HG03354 (cell line): ENCODE measurements around the gene KIF11.
A peak's percentile ranks its signal among the peaks of the same experiment; 100 is the strongest.
"Not testable (repeated sequence)": the region's sequence is repeated elsewhere in the genome, so short reads cannot be mapped to it uniquely, and the experiment has no call there.

Experiments used
- ATAC-seq: cut with Tn5 transposase; IDR thresholded peaks from one replicate; pipeline ENCODE4 v1.9.1; 2021; ENCODE audit warnings: mild to moderate bottlenecking; ENCODE audit not compliant: unreplicated experiment, poor library complexity, severe bottlenecking

The KIF11 gene

DNA sequence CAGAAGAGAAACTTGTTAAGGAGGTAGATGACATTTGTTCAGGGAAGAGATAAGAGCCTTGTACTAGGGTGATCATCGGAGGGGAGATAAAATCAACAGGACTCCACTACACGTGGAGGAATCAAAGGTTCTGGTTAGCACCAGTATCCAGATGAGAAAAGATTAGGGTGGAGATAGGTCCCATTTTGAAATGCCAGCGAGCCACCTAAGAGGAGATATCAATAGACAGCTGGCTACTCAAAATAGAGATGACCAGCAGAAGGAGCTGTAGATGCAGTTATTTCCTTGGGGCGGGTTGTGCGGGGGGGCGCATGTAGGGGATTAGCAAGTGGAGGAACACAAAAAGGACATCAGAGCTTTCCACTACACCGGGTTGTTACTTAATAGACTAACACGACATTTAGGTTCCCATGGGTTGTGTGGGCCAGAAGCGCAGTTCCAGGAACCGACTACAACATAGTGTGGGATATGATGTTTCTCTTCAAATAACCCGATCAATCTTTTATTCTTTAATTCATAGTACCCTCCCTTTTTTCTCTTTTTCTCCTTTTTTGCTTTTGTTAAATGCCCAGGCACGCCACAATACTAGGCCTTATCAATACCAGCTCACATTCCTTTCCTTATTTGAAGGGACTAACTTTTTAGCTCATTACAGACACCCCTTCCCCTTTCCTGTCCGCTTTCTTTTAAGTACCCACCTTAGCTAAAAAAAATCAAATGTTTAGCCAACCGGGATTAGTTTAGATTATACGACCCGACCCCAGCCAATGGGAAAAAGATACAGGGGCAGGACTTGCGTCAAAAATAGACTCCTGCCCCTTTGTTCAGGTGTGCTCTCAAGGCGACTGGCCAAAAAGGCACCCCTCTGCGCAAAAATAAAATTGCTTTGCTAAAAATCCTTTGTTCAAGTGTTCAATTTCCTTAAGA is 2.0 kb upstream of the KIF11 start:
- ATAC-seq, result peak; percentile 5

- ATAC-seq, result peak; percentile 80
These were observed 1.3 kb upstream of the KIF11 start for GRCh38 chr10:92591550-92592022.

DNA sequence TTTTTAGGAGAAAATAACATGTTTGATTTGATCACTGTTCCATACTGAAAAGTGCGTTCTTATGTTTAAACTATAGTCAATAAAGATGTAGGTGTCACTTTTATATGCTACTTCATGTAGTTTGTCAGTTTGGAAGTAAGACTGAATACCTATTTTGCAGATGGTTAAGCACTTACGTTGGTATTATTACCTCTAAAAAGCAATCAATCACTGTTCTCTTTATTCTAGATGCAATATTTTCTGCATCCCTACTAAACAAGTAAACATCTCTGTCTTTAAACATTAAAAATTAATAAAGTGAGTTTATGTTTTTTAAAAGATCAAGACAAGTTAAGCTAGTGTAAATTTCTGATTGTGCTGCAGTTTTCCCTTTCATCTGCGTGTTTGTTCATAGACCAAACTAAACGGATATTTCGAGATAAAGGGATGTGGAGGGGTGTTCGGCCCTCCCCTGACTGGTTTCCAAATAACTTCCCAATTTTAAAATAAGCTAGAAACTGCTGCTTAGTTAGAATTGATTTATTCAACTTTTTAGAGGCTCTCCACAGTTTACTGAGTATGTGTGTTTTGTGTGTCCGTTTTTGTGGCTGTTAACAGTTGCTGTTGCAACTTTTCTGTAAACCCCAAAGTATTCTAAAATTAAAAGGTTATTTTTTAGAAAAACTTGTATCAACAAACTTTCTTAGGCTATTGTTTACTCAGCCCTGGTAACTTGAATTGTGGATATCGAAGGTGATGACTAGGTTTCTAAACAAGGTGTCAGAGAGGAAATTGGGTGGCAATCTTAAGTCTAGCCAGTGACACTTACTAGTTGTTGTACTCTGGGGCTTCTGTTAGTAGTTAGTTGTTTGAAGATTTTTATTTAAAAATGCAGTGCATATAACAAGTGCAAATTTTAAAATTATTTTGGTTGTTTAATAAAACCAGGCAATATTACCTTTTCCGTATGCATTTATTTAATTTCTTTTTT is 974 bp downstream of the KIF11 start:
- no peak for ATAC-seq

DNA sequence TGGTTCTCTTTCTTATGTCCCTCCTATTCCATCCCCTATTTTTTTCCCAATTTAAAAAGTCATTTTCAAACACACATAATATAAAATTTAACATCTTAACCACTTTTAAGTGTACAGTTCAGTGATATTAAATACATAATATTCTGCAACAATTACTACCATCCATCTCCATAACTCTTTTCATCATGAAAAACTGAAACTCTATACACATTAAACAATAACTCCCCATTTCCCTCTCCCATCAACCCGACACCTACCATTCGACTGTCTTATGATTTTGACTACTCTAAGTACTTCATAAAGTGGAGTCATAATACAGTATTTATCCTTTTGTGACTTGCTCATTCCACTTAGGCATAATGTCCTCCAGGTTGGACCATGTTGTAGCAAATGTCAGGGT is 2.6 kb downstream of the KIF11 start:
- ATAC-seq, result no peak

- ATAC-seq, result no peak
These were observed 5.4 kb downstream of the KIF11 start for GRCh38 chr10:92598321-92598720.

- no peak for ATAC-seq
These were observed 11.9 kb downstream of the KIF11 start for GRCh38 chr10:92604841-92605240.

GRCh38 chr10:92615515-92615914 is 22.6 kb downstream of the KIF11 start:
- no peak for ATAC-seq

DNA sequence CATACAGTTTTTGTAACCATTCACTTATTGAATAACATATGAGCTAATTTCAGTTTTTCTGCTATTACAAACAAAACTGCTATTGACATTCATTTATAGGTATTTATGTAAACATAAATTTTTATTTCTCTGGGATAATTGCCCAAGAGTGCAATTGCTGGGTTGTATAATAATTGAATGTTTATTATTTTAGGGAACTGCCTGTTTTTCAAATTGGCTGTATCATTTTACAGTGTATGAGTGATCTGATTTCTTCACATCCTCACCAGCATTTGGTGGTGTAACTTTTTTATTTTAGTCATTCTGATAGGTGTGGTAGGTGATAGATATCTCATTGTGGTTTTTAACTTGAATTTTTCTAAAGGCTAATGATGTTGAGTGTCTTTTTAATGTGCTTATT is 26.4 kb downstream of the KIF11 start:
- ATAC-seq, result no peak

DNA sequence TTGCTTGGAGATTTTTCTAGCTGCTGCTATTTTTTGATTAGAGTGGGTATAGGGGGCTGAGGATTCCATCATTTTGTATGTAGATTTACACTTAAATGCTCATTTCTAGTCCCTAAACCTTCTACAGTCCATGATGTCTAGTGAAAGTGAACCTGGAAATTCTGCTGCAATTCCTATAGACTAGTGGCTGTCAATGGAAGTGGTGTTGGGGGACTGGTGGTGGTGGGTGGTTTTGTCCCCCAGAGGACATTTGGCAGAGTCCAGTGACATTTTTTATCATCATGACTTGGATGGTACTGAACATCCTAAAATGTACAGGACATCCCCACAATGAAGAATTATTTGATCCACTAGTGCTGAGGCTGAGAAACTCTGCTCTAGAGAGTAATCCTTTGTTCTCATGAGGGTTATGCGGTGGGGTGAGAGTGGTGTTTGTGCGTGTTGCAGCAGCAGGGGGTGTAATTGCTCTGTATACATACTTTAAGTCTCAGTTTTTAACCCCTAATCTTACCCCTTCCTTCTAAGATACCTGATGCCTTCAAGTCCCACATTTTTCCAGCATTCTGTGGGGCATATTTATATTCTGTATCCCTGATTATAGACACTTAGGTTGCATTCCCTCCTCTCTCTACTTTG is 35.0 kb downstream of the KIF11 start:
- ATAC-seq, result no peak

DNA sequence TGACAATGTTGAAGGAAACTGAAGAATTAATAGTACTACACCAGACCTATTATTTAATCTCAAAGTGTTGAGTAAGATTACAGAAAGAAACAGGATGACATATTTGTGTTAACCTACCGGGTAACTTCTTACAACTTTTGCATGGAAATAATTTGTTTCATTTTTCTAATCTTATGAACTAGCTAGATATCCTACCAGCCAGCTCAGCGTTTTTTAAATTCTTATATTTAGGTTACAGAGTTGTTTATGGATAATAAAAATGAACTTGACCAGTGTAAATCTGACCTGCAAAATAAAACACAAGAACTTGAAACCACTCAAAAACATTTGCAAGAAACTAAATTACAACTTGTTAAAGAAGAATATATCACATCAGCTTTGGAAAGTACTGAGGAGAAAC is 37.0 kb downstream of the KIF11 start:
- ATAC-seq, result no peak

DNA sequence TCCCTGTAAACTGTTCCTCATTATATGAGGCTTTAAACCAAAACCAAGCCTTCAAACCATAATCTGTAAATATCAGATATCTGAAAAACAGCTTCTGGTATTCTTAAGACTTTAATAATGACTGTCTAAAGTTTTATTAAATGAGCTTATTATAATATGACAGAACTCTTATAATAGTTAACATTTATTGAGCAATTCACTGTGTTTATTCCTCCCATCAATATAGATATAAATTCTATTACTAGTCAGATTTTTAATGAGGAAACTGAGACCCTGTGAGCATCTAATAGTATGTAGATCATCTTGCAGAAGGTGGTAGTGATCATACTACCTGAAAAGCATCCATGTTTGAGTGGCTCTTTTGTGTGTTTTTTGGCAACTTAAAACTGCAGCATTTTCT is 45.1 kb downstream of the KIF11 start:
- ATAC-seq, result no peak

DNA sequence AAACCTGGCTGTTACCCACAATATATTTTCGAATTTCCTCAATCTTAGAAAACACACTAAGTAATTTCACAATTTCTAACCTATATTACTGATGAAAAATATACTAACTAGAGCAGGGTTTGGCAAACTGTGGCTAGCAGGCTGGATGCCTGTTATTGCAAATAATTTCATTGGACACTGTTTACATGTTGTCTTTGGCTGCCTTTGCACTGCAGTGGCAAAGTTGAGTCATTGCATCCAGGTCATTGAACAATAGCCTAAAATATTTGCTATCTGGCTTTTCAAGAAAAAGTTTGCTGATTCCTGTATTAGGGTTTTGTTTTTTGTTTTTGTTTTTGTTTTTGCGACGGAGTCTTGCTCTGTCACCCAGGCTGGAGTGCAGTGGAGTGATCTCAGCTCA is 47.2 kb downstream of the KIF11 start:
- no peak for ATAC-seq

DNA sequence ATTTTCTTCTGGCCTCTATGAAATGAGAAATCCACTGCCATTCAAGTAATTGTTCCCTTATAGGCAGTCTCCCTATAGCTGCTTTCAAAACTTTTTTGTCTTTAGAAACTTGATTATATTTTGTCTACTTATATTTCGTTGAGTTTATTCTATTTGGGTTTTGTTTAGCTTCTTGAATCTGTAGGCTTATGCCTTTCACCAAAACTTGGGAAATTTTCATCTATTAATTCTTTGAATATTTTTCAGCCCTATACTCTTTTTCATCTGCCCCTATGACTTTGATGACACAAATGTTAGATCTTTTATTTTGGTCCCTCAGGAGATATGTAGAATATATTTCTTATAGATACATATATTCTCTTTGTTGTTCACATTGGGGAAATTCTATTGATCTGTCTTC is 48.6 kb downstream of the KIF11 start:
- ATAC-seq, result no peak

GRCh38 chr10:92644921-92645320 is 52.0 kb downstream of the KIF11 start:
- no peak for ATAC-seq

DNA sequence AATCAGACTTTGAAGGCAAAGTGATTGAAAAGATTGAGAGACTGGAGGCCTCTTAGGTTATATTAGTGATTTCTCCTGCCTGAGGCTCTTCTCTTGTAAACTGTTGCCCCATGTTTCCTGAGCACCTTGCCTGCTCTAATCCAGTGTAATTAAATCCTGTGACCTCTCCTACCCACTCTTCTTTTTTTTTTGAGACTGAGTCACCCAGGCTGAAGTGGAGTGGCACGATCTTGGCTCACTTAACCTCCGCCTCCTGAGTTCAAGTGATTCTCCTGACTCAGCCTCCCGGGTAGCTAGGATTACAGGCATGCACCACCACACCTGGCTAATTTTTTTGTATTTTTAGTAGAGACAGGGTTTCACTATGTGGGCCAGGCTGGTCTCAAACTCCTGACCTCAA is 57.9 kb downstream of the KIF11 start:
- ATAC-seq, result not testable (repeated sequence)

GRCh38 chr10:92655426-92655825 is 62.5 kb downstream of the KIF11 start:
- ATAC-seq, result no peak

- no peak for ATAC-seq
These were observed 63.5 kb downstream of the KIF11 start for GRCh38 chr10:92656266-92656961.

DNA sequence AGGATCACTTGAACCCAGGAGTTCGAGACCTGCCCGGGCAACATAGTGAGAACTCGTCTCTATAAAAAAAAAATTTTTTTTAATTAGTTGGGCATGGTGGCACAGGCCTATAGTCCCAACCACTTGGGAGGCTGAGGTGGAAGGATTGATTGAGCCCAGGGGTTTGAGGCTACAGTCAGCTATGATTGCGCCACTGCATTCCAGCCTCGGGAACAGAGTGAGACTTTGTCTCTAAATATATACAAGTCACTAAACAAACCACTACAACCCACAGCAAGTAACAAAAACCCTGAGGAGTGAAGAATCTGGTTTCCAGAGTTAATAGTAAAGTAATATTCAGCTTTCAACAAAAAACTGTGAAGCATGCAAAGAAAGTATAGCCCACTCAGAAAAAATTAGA is 64.1 kb downstream of the KIF11 start:
- no peak for ATAC-seq

GRCh38 chr10:92662848-92663247 is 69.9 kb downstream of the KIF11 start:
- ATAC-seq, result no peak
